CD4-positive, alpha-beta T cell (primary cell): ENCODE data around the gene CD47. TPM values are rescaled to one million over a fixed set of nuclear protein-coding genes. Genes with fewer than 3 reads are reported as not detected.

Experiments
- ATAC-seq: fragments of 200-7000 bp; cut with Tn5 transposase; one replicate; pipeline ENCODE4 v1.10.0; 2022; ENCODE audit warnings: mild to moderate bottlenecking; ENCODE audit not compliant: poor library complexity
- CTCF ChIA-PET: fragments of 350-600 bp; sonication (Branson Sonifier 250); formaldehyde crosslinking; loops from one replicate; lab custom pipeline; 2021; ENCODE audit warnings: antibody characterized with exemption, inconsistent platforms; lab: Charles Lee
- POLR2A ChIA-PET: fragments of 350-600 bp; sonication (Branson Sonifier 250); formaldehyde crosslinking; loops from one replicate; lab custom pipeline; 2021; ENCODE audit warnings: antibody characterized with exemption, inconsistent platforms; lab: Charles Lee
- DNase-seq, 14 experiments: peaks; one replicate each; pipeline ENCODE4 v3.0.0-alpha.2; 2013 to 2020; ENCODE audit warnings: mixed read lengths in 2 of 14
- H3K27ac ChIP-seq, 2 donors: one replicate each; pipeline versions ENCODE4 v1.5.1 to v1.7.0; 2013; ENCODE audit warnings: low read length in 2 of 2, low read depth in 1 of 2, mild to moderate bottlenecking in 1 of 2
- H3K27me3 ChIP-seq, 2 experiments: 1 replicate in 1 of 2; 2 replicates in 1 of 2; pipeline versions ENCODE4 v1.6.1 to v1.7.0; 2013; ENCODE audit warnings: low read length in 2 of 2, control low read depth in 1 of 2, mild to moderate bottlenecking in 1 of 2, moderate library complexity in 1 of 2; ENCODE audit not compliant: insufficient read depth in 2 of 2, control insufficient read depth in 1 of 2
- H3K36me3 ChIP-seq: one replicate; pipeline ENCODE4 v1.6.1; 2013; ENCODE audit warnings: low read length, control low read depth; ENCODE audit not compliant: insufficient read depth
- H3K4me1 ChIP-seq: one replicate; pipeline ENCODE4 v1.6.1; 2013; ENCODE audit warnings: low read length, control low read depth; ENCODE audit not compliant: insufficient read depth
- H3K4me3 ChIP-seq: one replicate; pipeline ENCODE4 v1.5.1; 2013; ENCODE audit warnings: mild to moderate bottlenecking, low read length, moderate library complexity
- H3K9me3 ChIP-seq, 2 experiments: 1 replicate in 1 of 2; 2 replicates in 1 of 2; pipeline versions ENCODE4 v1.6.1 to v1.7.0; 2013; ENCODE audit warnings: low read length in 2 of 2, mild to moderate bottlenecking in 2 of 2, control low read depth in 1 of 2, moderate library complexity in 1 of 2; ENCODE audit not compliant: control insufficient read depth in 1 of 2, insufficient read depth in 1 of 2
- H3K27ac Mint-ChIP-seq: one replicate; pipeline ENCODE4 v1.8.0; 2020; ENCODE audit warnings: mixed read lengths
- H3K27me3 Mint-ChIP-seq: one replicate; pipeline ENCODE4 v1.8.0; 2021; ENCODE audit warnings: mixed read lengths
- H3K36me3 Mint-ChIP-seq: one replicate; pipeline ENCODE4 v1.8.0; 2021; ENCODE audit warnings: low read depth, mixed read lengths
- H3K4me1 Mint-ChIP-seq: one replicate; pipeline ENCODE4 v1.8.0; 2021; ENCODE audit warnings: low read depth, mixed read lengths
- H3K4me3 Mint-ChIP-seq: one replicate; pipeline ENCODE4 v1.8.0; 2020; ENCODE audit warnings: mild to moderate bottlenecking, mixed read lengths
- H3K9me3 Mint-ChIP-seq: one replicate; pipeline ENCODE4 v1.8.0; 2020; ENCODE audit warnings: mixed read lengths
- CTCF ChIP-seq: fragments of 200-600 bp; IDR thresholded peaks from one replicate; pipeline ENCODE4 v1.8.0; 2022; ENCODE audit warnings: antibody characterized with exemption, mild to moderate bottlenecking
- intact Hi-C, 2 experiments: fragments of 100-400 bp; cut with DNase I in 1 of 2; cut with micrococcal nuclease in 1 of 2; formaldehyde crosslinking; loops; one replicate each; pipeline versions ENCODE4 v1.15.1 to v1.9.0; 2023 to 2025; cut with DNase I, micrococcal nuclease
- total RNA-seq, 174 experiments: library from RNA in 2 of 174; stranded (reverse) in 2 of 174; gene quantifications; one replicate each; pipeline ENCODE4 v1.2.3 and lab custom pipeline; 2021 to 2026

The CD47 gene
- total RNA-seq, 2 experiments from 2014 or later = 166 to 170 TPM

GRCh38 chr3:108029466-108029865 lies 61.4 kb downstream of the CD47 start:
- H3K4me1 Mint-ChIP-seq = peaks cover 10% of the 10 kb centered on the region
- peaks cover 0 to 11% of the 10 kb centered on the region in 2 experiments for H3K9me3 ChIP-seq
- intact Hi-C loops = no loop called here
- H3K4me3 ChIP-seq = no peak overlapping the region
- no peak for TF ChIP-seq CTCF
- ATAC-seq (no peak), DNase-seq (no peak)
- CTCF ChIA-PET = interaction anchor here (1.4 kb wide), 1 partner anchor 124 kb away, joined by 4 read pairs; no protein-coding TSS in a partner anchor
- H3K36me3 Mint-ChIP-seq = peaks cover 82% of the 10 kb centered on the region
- H3K4me1 ChIP-seq = no peaks in the 10 kb centered on the region
- no peak overlapping the region for H3K27ac ChIP-seq
- H3K27me3 Mint-ChIP-seq = no peaks in the 10 kb centered on the region
- POLR2A ChIA-PET = interaction anchor here (1.0 kb wide), 1 partner anchor 11 kb away, joined by 3 read pairs; no protein-coding TSS in a partner anchor
- no peaks in the 10 kb centered on the region for H3K27me3 ChIP-seq
- H3K4me3 Mint-ChIP-seq = no peak overlapping the region
- peaks cover 5% of the 10 kb centered on the region for H3K9me3 Mint-ChIP-seq
- H3K36me3 ChIP-seq = peaks cover 12% of the 10 kb centered on the region
- no peak overlapping the region for H3K27ac Mint-ChIP-seq

GRCh38 chr3:108028896-108029295 lies 61.9 kb downstream of the CD47 start:
- CTCF ChIA-PET = interaction anchor here (1.4 kb wide), 1 partner anchor 125 kb away, joined by 4 read pairs; no protein-coding TSS in a partner anchor
- H3K36me3 ChIP-seq = peaks cover 9% of the 10 kb centered on the region
- ATAC-seq (no peak), DNase-seq (no peak)
- Mint-ChIP-seq H3K9me3 (peaks cover 5% of the 10 kb centered on the region), H3K27me3 (no peaks in the 10 kb centered on the region), H3K4me3 (no peak overlapping the region), H3K27ac (no peak overlapping the region), H3K36me3 (peaks cover 81% of the 10 kb centered on the region), H3K4me1 (peaks cover 10% of the 10 kb centered on the region)
- peaks cover 0 to 11% of the 10 kb centered on the region in 2 experiments for H3K9me3 ChIP-seq
- POLR2A ChIA-PET = interaction anchor here (1.0 to 1.1 kb wide), 2 partner anchors 11 to 43 kb away, joined by 3 read pairs; no protein-coding TSS in a partner anchor
- intact Hi-C loops = no loop called here
- no peaks in the 10 kb centered on the region for H3K27me3 ChIP-seq
- no peak for TF ChIP-seq CTCF
- no peaks in the 10 kb centered on the region for H3K4me1 ChIP-seq
- no peak overlapping the region for H3K27ac ChIP-seq
- no peak overlapping the region for H3K4me3 ChIP-seq

GRCh38 chr3:108025177-108025576 lies 65.7 kb downstream of the CD47 start:
- Histone ChIP-seq H3K4me1 (no peaks in the 10 kb centered on the region), H3K4me3 (no peak overlapping the region), H3K36me3 (peaks cover 2% of the 10 kb centered on the region), H3K27ac (no peak overlapping the region), H3K9me3 (peaks cover 0 to 11% of the 10 kb centered on the region in 2 experiments), H3K27me3 (no peaks in the 10 kb centered on the region)
- ATAC-seq (no peak), DNase-seq (no peak)
- POLR2A ChIA-PET = no interaction called here
- Mint-ChIP-seq H3K27ac (no peak overlapping the region), H3K27me3 (no peaks in the 10 kb centered on the region), H3K4me3 (no peak overlapping the region), H3K9me3 (peaks cover 5% of the 10 kb centered on the region), H3K36me3 (peaks cover 53% of the 10 kb centered on the region), H3K4me1 (peaks cover 10% of the 10 kb centered on the region)
- TF ChIP-seq CTCF = no peak
- CTCF ChIA-PET = no interaction called here
- intact Hi-C loops = no loop called here
